KBM-7 (cell line): ENCODE measurements around the gene NUDT21.
"Not testable (repeated sequence)": the region's sequence is repeated elsewhere in the genome, so short reads cannot be mapped to it uniquely, and the experiment has no call there.

Experiments
- DNase-seq: peaks from one replicate; pipeline ENCODE4 v3.0.0-alpha.2; 2015
- in situ Hi-C: fragments of 300-500 bp; cut with MboI; formaldehyde crosslinking; loops from 2 replicates; pipeline ENCODE4 v1.14.3; 2020; ENCODE audit warnings: low sequenced_read_pairs, low pct_unique_long_range_greater_than_20kb, mixed read lengths

The NUDT21 gene

GRCh38 chr16:56450986-56451752, at the start of gene NUDT21, which contains the start of gene OGFOD1:
TSS of gene NUDT21 (minus strand) at chr16:56451332. CDS start at chr16:56451202, 130 bp downstream.
TSS of gene OGFOD1 (plus strand) at chr16:56451554. CDS start at chr16:56451613, 59 bp downstream.
- in situ Hi-C loops: no loop called here
- DNase-seq: peak; percentile 98

DNA sequence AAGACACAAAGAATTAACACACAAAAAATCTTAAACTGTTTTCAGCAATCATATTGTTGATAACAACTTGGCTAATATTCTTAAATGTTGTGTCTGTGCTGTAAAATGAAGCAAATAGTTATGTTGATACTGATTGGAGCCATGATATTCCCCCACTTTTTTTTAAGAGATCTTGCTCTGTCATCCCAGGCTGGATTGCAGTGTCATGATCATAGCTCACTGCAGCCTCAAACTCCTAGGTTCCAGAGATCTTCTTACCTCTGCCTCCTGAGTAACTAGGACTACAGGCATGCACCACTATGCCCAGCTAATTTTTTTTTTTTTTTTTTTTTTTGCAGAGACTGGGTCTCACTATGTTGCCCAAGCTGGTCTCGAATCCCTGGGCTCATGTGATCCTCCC, 42.7 kb upstream of the NUDT21 start:
- no peak for DNase-seq
- in situ Hi-C loops: no loop called here

DNA sequence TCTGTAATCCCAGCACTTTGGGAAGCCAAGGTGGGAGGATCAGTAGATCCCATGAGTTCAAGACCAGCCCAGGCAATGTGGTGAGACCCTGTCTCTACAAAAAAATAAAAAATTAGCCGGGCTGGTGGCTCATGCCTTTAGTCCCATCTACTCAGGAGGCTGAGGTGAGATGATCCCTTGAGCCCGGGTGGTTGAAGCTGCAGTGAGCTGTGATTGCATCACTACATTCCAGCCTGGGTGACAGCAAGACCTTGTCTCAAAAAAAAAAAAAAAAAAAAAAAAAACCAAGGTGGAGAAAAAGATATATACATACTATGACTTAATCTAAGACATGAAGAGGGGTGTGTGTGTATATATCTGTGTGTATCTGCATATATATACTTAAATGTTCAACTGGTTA, 42.0 kb upstream of the NUDT21 start:
- DNase-seq: no peak
- in situ Hi-C loops: no loop called here

- no peak for DNase-seq
- in situ Hi-C loops: no loop called here
Measured at GRCh38 chr16:56491657-56492261, 40.6 kb upstream of the NUDT21 start.

DNA sequence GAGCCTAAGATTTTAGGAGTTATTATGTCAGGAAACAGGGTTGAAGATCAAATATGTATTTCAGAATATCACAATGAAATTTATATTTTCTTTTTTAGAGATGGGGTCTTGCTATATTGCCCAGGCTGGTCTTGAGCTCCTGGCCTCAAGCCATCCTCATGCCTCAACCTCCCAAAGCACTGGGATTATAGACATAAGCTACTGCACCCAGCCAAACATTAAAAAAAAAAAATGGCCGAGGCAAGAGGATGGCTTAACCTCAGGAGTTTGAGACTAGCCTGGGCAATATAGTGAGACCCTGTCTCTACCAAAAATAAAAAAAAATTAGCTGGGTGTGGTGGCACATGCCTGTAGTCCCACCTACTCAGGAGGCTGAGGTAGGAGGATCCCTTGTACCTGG, 37.7 kb upstream of the NUDT21 start:
- in situ Hi-C loops: not testable (repeated sequence)

DNA sequence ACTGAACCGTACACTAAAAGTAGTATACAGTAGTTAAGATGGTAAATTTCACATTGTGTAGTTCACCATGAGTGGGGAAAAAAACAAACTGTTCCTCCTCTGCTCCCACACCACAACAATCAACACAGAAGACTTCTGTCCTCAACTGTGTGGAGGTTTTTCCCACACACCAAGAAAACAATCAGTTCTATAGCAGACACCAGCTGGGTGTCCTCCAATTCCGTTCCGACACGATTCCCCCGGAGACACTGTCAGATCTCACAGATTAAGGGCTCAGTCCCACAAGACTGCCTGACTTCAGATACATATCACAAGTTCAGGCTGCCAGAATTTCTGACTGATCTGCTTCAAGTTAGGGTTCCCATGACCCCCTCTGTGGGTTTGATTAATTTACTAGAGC, 36.9 kb upstream of the NUDT21 start:
- DNase-seq: no peak
- in situ Hi-C loops: no loop called here

More for the DNA sequence above, 37.7 kb upstream of the NUDT21 start:
- DNase-seq: not testable (repeated sequence)

- no peak for DNase-seq
Measured at GRCh38 chr16:56483394-56483793, 32.3 kb upstream of the NUDT21 start.

GRCh38 chr16:56482683-56483236, 31.6 kb upstream of the NUDT21 start:
- in situ Hi-C loops: no loop called here

More at GRCh38 chr16:56483394-56483793, 32.3 kb upstream of the NUDT21 start:
- in situ Hi-C loops: no loop called here

DNA sequence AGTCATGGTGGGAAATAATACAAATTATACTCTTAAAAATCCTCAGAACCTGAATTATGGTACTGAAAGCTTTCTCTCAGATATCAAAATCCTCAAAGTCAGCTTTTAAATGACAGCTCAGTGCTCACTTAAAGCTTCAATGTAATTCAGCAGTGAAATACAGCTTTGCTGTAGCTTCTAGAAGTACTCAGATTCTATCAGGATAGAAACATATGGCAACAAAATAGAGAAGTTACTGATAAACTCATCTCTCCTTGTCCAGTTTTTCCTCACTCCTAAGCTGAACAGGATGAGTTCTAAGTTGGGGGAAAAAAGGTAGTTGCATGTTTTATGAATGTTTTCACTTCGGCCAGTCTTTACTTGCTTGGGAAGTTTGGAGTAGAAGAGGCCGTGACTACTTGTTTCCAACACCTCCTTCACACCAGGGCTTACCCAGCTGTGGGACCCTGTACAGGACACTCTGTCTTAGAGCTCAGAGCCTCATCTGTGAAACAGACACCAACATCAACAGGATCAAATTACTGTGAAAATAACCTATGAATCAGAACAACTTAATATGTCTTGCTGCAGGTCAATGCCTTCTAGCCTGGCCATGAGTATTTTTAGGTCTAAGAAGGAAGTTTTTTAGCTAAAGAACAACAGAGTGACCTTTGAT, 30.5 kb upstream of the NUDT21 start:
- in situ Hi-C loops: no loop called here
- DNase-seq: no peak

More at GRCh38 chr16:56482683-56483236, 31.6 kb upstream of the NUDT21 start:
- no peak for DNase-seq

GRCh38 chr16:56480776-56481467, 29.8 kb upstream of the NUDT21 start:
- in situ Hi-C loops: no loop called here

DNA sequence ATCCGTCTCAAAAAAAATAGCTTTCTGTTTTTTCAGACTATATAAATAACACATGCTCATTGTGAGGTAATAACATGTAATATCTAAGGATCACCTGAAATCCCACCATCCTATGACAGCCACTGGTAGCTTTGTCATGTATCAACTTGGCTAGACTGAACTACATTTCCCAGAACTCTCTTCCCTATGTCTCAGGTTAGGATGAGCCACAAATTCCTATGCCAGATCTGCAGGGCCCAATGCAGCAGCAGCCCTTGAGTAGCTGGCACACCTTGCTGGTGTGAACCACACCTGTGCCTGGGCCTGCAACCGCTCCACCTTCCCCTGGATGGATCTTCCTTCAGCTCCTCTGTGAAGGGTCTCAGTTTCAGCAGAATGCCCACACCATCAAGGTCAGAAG, 28.3 kb upstream of the NUDT21 start:
- in situ Hi-C loops: no loop called here
- DNase-seq: no peak

More at GRCh38 chr16:56480776-56481467, 29.8 kb upstream of the NUDT21 start:
- DNase-seq: no peak

GRCh38 chr16:56478281-56479049, 27.3 kb upstream of the NUDT21 start:
- in situ Hi-C loops: no loop called here
- DNase-seq: no peak

- in situ Hi-C loops: no loop called here
- DNase-seq: no peak
Measured at GRCh38 chr16:56477096-56477878, 26.2 kb upstream of the NUDT21 start.

- no peak for DNase-seq
- in situ Hi-C loops: no loop called here
Measured at GRCh38 chr16:56475201-56475600, 24.1 kb upstream of the NUDT21 start.

DNA sequence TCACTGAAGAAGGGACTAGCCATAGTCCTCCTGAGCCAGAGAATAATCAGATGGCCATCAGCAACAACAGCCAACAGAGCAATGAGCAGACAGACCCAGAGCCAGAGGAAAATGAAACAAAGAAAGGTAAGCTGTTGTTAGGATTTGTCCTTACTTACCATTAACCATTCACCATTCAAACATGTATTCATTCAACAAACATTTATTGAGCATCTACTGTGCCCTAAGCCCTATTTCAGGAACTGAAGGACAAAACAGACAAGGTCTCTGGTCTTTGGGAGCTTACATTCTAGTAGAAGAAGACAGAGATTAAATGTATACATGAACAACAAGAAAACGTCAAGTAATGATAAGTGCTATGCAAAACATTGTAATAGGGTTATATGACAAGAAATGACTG, 19.5 kb upstream of the NUDT21 start:
- DNase-seq: no peak
- in situ Hi-C loops: no loop called here

DNA sequence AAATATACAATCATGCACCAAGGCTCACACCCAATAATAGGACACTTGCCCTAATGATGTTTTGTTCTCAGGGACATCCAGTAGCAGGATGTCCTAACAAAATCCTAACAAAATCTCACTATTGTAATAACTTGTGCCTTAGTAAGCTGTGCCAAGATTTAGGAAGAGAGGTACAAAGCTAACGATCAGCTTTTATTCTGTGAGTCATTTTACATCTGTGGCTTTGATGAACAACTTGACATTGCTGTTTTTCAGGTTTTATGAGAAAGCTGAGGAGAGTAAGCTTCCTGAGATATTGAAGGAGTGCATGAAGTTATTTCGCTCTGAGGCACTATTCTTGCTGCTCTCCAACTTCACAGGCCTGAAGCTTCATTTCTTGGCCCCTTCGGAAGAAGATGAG, 19.1 kb upstream of the NUDT21 start:
- in situ Hi-C loops: no loop called here

GRCh38 chr16:56469748-56470147, 18.6 kb upstream of the NUDT21 start:
- in situ Hi-C loops: no loop called here
- no peak for DNase-seq

More for the DNA sequence above, 19.1 kb upstream of the NUDT21 start:
- DNase-seq: no peak

DNA sequence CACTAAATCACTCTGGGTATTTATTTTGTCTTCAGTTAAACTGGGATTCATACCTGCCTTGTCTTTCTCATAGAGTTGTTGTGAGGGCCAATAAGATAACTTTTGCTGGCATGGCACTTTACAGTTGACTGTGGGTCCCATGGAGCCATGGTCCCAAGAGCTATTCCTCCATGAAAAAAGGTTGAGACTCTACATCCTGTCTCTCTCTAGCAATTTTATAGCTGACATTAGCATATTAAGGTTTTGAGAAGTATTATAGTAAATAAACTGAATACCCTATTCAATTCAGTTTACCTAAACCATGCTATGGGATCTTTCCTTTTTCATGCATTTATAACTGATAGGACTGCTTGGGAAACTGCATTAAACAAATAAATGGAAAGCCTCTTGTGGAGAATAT, 17.7 kb upstream of the NUDT21 start:
- DNase-seq: no peak
- in situ Hi-C loops: no loop called here
